HepG2 (cell line): ENCODE results near the gene ARHGAP31. TPM values are rescaled to one million over a fixed set of nuclear protein-coding genes. Genes with fewer than 3 reads are reported as not detected.

ENCODE experiments used
- ATAC-seq: fragments of 200-7000 bp; cut with Tn5 transposase; 3 replicates; pipeline ENCODE4 v1.9.1; 2020; ENCODE audit warnings: mild to moderate bottlenecking, moderate library complexity
- BruUV-seq: library from RNA; stranded (reverse); fragments of 400-500 nt; replicated peaks from 2 replicates; lab custom pipeline; 2021; lab: Mats Ljungman, UMichigan
- CTCF ChIA-PET: fragments of 300-600 bp; formaldehyde crosslinking; extraction: SDS; loops from one replicate; lab custom pipeline; 2021; ENCODE audit warnings: low total read pairs, inconsistent platforms, low intra/inter-chr PET ratio; lab: Yijun Ruan, JAX
- POLR2A ChIA-PET: fragments of 350-600 bp; sonication (Branson Sonifier 250); formaldehyde crosslinking; loops from one replicate; lab custom pipeline; 2020; ENCODE audit warnings: antibody characterized with exemption, inconsistent platforms; lab: Yijun Ruan, JAX
- DNase-seq: peaks from one replicate; pipeline ENCODE4 v3.0.0-alpha.2; 2015; ENCODE audit warnings: low spot score
- FAIRE-seq: peaks from 3 replicates; lab custom pipeline; 2011; peaks lifted over from hg19 to GRCh38; lab: Jason Lieb, UNC
- H2AFZ ChIP-seq: one replicate; pipeline ENCODE4 v1.6.1; 2011; ENCODE audit warnings: low read length, inconsistent platforms
- H3K27ac ChIP-seq: fragments of 300-600 bp; 3 replicates; pipeline ENCODE4 v1.8.0; 2011; ENCODE audit warnings: mixed run types, mild to moderate bottlenecking, mixed read lengths, low read length, inconsistent platforms; ENCODE audit not compliant: insufficient read depth; ENCODE audit errors: extremely low read length
- H3K27me3 ChIP-seq, 2 experiments: fragments of 200-600 bp in 1 of 2; 2 replicates in 1 of 2; 3 replicates in 1 of 2; pipeline versions ENCODE4 v1.6.0 to v1.8.0; 2011; ENCODE audit warnings: low read length in 2 of 2, mild to moderate bottlenecking in 2 of 2, moderate library complexity in 2 of 2, inconsistent platforms in 1 of 2; ENCODE audit not compliant: insufficient read depth in 2 of 2, control insufficient read depth in 1 of 2
- H3K36me3 ChIP-seq, 2 experiments: fragments of 200-600 bp in 1 of 2; replicated peaks in 1 of 2; 2 replicates in 1 of 2; 3 replicates in 1 of 2; pipeline versions ENCODE4 v1.5.1 to v1.8.0; 2011; ENCODE audit warnings: low read length in 2 of 2, inconsistent platforms in 1 of 2; ENCODE audit not compliant: insufficient read depth in 2 of 2, control insufficient read depth in 1 of 2
- H3K4me1 ChIP-seq: 2 replicates; pipeline ENCODE4 v1.5.1; 2012; ENCODE audit warnings: low read length, inconsistent platforms; ENCODE audit not compliant: insufficient read depth
- H3K4me2 ChIP-seq: 2 replicates; pipeline ENCODE4 v1.6.0; 2011; ENCODE audit warnings: low read depth, low read length, inconsistent platforms
- H3K4me3 ChIP-seq, 3 experiments: fragments of 200-600 bp in 1 of 3; sonication (generic), shearing (Covaris generic) in 1 of 3; replicated peaks in 1 of 3; 2 replicates each; pipeline ENCODE4 v1.5.1; 2011 to 2016; ENCODE audit warnings: low read length in 3 of 3, inconsistent platforms in 2 of 3, low read depth in 2 of 3, mild to moderate bottlenecking in 2 of 3, control low read depth in 1 of 3, mixed read lengths in 1 of 3; ENCODE audit not compliant: insufficient read depth in 1 of 3
- H3K79me2 ChIP-seq: one replicate; pipeline ENCODE4 v1.6.1; 2011; ENCODE audit warnings: low read length, inconsistent platforms; ENCODE audit not compliant: insufficient read depth
- H3K9ac ChIP-seq: 2 replicates; pipeline ENCODE4 v1.6.0; 2011; ENCODE audit warnings: mild to moderate bottlenecking, low read depth, low read length, inconsistent platforms; ENCODE audit not compliant: insufficient read depth
- H3K9me3 ChIP-seq: 2 replicates; pipeline ENCODE4 v1.5.1; 2012; ENCODE audit warnings: mild to moderate bottlenecking, low read length
- H4K20me1 ChIP-seq: 2 replicates; pipeline ENCODE4 v1.6.0; 2011; ENCODE audit warnings: inconsistent platforms, mild to moderate bottlenecking, low read length, moderate library complexity; ENCODE audit not compliant: insufficient read depth
- ARNT ChIP-seq: fragments of 450-650 bp; IDR thresholded peaks from 2 replicates; pipeline ENCODE4 v1.6.1; 2017
- ARNT2 ChIP-seq: sonication (generic); formaldehyde crosslinking; IDR thresholded peaks from 2 replicates; pipeline ENCODE4 v1.8.0; 2022; ENCODE audit warnings: mild to moderate bottlenecking, low read depth, missing genetic modification reagents, moderate library complexity
- ATRX ChIP-seq: sonication (generic); formaldehyde crosslinking; IDR thresholded peaks from 2 replicates; pipeline ENCODE4 v1.4.0; 2020; ENCODE audit warnings: missing genetic modification reagents, borderline replicate concordance
- GTF2F1 ChIP-seq: fragments of 150-350 bp; IDR thresholded peaks from 2 replicates; pipeline ENCODE4 v1.6.1; 2014; ENCODE audit warnings: low read length
- NFYC ChIP-seq: IDR thresholded peaks from 2 replicates; pipeline ENCODE4 v1.6.1; 2016; ENCODE audit warnings: missing genetic modification reagents, missing compliant biosample characterization
- RAD21 ChIP-seq: fragments of 450-650 bp; formaldehyde crosslinking; IDR thresholded peaks from 2 replicates; pipeline ENCODE4 v1.5.0; 2020; ENCODE audit warnings: mild to moderate bottlenecking
- ZBTB7A ChIP-seq: sonication (generic); formaldehyde crosslinking; IDR thresholded peaks from 2 replicates; pipeline ENCODE4 v1.8.0; 2022; ENCODE audit warnings: mild to moderate bottlenecking, missing genetic modification reagents
- ZNF205 ChIP-seq: IDR thresholded peaks from 2 replicates; pipeline ENCODE4 v1.6.1; 2018; ENCODE audit warnings: missing biosample characterization, missing genetic modification reagents
- ZNF24 ChIP-seq: fragments of 450-650 bp; IDR thresholded peaks from 2 replicates; pipeline ENCODE4 v1.6.1; 2017; ENCODE audit warnings: antibody characterized with exemption, mild to moderate bottlenecking
- ZNF441 ChIP-seq: sonication (generic); formaldehyde crosslinking; IDR thresholded peaks from 2 replicates; pipeline ENCODE4 v1.7.0; 2021; ENCODE audit warnings: missing genetic modification reagents, borderline replicate concordance
- ZNF496 ChIP-seq: sonication (generic); formaldehyde crosslinking; IDR thresholded peaks from 2 replicates; pipeline ENCODE4 v1.8.1; 2023; ENCODE audit warnings: mild to moderate bottlenecking, moderate library complexity, missing genetic modification reagents; ENCODE audit not compliant: insufficient replicate concordance
- ZNF572 ChIP-seq: sonication (generic); formaldehyde crosslinking; IDR thresholded peaks from 2 replicates; pipeline ENCODE4 v1.5.1; 2020; ENCODE audit warnings: mild to moderate bottlenecking, missing genetic modification reagents
- ZNF577 ChIP-seq: sonication (generic); formaldehyde crosslinking; IDR thresholded peaks from 2 replicates; pipeline ENCODE4 v1.4.0; 2020; ENCODE audit warnings: mild to moderate bottlenecking, low read depth, missing genetic modification reagents, borderline replicate concordance
- ZNF615 ChIP-seq: sonication (generic); formaldehyde crosslinking; IDR thresholded peaks from 2 replicates; pipeline ENCODE4 v1.5.0; 2020; ENCODE audit warnings: mild to moderate bottlenecking, missing genetic modification reagents, borderline replicate concordance
- ZSCAN21 ChIP-seq: sonication (generic); formaldehyde crosslinking; IDR thresholded peaks from 2 replicates; pipeline ENCODE4 v1.8.0; 2022; ENCODE audit warnings: mild to moderate bottlenecking, missing genetic modification reagents, moderate library complexity, borderline replicate concordance
- ZSCAN29 ChIP-seq: sonication (generic); formaldehyde crosslinking; conservative IDR thresholded peaks from 2 replicates; pipeline ENCODE4 v1.4.0; 2020; ENCODE audit warnings: mild to moderate bottlenecking, missing genetic modification reagents
- WGBS: methylation state at CpG from one replicate; pipeline ENCODE4 v1.1.6; 2017; ENCODE audit warnings: low lambda C conversion rate; 5-methylcytosine and 5-hydroxymethylcytosine counted together
- in situ Hi-C: cut with HindIII; loops from 2 replicates; pipeline ENCODE4 v1.10.0; 2017; ENCODE audit warnings: low pct_unique_long_range_greater_than_20kb; ENCODE audit not compliant: extremely low pct_ligation_motif_present
- intact Hi-C: fragments of 100-400 bp; cut with micrococcal nuclease; formaldehyde crosslinking; loops from one replicate; pipeline ENCODE4 v1.10.0; 2022; ENCODE audit not compliant: unreplicated experiment
- polyA plus RNA-seq, 8 experiments: library from polyadenylated mRNA; depleted of rRNA in 3 of 8; stranded (reverse) in 7 of 8; unstranded in 1 of 8; fragments of >200 nt; fragmentation: Illumina TruSeq in 4 of 8; extraction: Trizol in 4 of 8; gene quantifications; 2 replicates each; pipeline versions ENCODE4 v1.2.1 to v1.2.3, GENCODE V29; 2011 to 2016; ENCODE audit warnings: low read depth in 4 of 8, missing spikeins in 1 of 8, mixed read lengths in 1 of 8; ENCODE audit not compliant: insufficient read depth in 1 of 8
- total RNA-seq, 5 experiments: library from RNA; depleted of rRNA; stranded (reverse); fragments of >200 nt; fragmentation: Illumina TruSeq; extraction: Trizol; gene quantifications; 2 replicates each; pipeline ENCODE4 v1.2.3, GENCODE V29; 2016; ENCODE audit warnings: low read depth in 1 of 5
- TF ChIP-seq, protein P1 (sequence below): sonication (generic); formaldehyde crosslinking; IDR thresholded peaks from 2 replicates; pipeline ENCODE4 v1.8.1; 2023; ENCODE audit warnings: mild to moderate bottlenecking, missing genetic modification reagents
- TF ChIP-seq, protein P2 (sequence below): IDR thresholded peaks from 2 replicates; pipeline ENCODE4 v1.4.0; 2020; ENCODE audit warnings: mild to moderate bottlenecking, missing genetic modification reagents
- TF ChIP-seq, protein P3 (sequence below): sonication (generic); formaldehyde crosslinking; IDR thresholded peaks from 2 replicates; pipeline ENCODE4 v1.5.1; 2020; ENCODE audit warnings: missing genetic modification reagents, mild to moderate bottlenecking, borderline replicate concordance

Gene ARHGAP31
- total and polyA plus RNA-seq, 2 of the 13 experiments (the other 11 are each of a cell fraction or from before 2014, with no cell fraction given) = not detected

DNA sequence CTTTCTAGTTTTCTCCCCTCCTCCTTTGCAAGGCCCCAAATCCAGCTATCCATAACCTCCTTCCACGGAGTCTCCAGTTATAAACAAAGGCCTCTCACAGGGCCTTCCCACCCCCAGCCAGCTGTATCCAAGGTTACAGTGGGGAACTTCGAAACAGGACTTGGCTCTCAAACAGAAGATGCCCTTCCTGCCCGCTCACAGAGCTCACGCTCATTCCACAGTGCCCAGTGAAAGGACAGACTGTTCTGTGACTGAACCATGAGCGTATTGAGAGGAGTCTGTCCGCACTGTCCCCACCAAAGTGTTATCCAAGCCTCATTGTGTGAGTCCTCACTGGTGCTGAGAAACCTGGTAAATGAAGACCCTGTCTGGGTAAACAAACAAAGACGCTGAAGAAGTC is 35.4 kb downstream of the ARHGAP31 start:
- peaks cover 16% of the 10 kb centered on the region for H3K4me1 ChIP-seq
- no peaks in the 10 kb centered on the region for H3K9me3 ChIP-seq
- no peaks in the 10 kb centered on the region for H4K20me1 ChIP-seq
- H3K79me2 ChIP-seq = no peaks in the 10 kb centered on the region
- intact Hi-C loops (no loop called here), in situ Hi-C loops (no loop called here)
- CTCF ChIA-PET = no interaction called here
- FAIRE-seq (no peak), DNase-seq (no peak), ATAC-seq (no peak)
- H2AFZ ChIP-seq = no peak overlapping the region
- H3K4me2 ChIP-seq = no peak overlapping the region
- no peaks in the 10 kb centered on the region for H3K36me3 ChIP-seq
- POLR2A ChIA-PET = no interaction called here
- WGBS = 49% methylated on average over 7 of the region's 7 CpGs
- no peak overlapping the region for H3K4me3 ChIP-seq
- H3K9ac ChIP-seq = no peak overlapping the region
- H3K27me3 ChIP-seq = no peaks in the 10 kb centered on the region; a peak in 1 of 5 replicates
- no TSS peak for BruUV-seq
- H3K27ac ChIP-seq = no peak overlapping the region
- no peak for TF ChIP-seq GTF2F1
- TF ChIP-seq, protein P1, sequence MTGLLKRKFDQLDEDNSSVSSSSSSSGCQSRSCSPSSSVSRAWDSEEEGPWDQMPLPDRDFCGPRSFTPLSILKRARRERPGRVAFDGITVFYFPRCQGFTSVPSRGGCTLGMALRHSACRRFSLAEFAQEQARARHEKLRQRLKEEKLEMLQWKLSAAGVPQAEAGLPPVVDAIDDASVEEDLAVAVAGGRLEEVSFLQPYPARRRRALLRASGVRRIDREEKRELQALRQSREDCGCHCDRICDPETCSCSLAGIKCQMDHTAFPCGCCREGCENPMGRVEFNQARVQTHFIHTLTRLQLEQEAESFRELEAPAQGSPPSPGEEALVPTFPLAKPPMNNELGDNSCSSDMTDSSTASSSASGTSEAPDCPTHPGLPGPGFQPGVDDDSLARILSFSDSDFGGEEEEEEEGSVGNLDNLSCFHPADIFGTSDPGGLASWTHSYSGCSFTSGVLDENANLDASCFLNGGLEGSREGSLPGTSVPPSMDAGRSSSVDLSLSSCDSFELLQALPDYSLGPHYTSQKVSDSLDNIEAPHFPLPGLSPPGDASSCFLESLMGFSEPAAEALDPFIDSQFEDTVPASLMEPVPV (CRISPR knock-in tag) = no peak
- TF ChIP-seq ZNF577 (CRISPR knock-in tag) = no peak
- no peak for TF ChIP-seq ZNF24
- TF ChIP-seq ZSCAN29 (CRISPR knock-in tag) = no peak
- no peak for TF ChIP-seq ZNF496 (CRISPR knock-in tag)
- TF ChIP-seq, protein P2, sequence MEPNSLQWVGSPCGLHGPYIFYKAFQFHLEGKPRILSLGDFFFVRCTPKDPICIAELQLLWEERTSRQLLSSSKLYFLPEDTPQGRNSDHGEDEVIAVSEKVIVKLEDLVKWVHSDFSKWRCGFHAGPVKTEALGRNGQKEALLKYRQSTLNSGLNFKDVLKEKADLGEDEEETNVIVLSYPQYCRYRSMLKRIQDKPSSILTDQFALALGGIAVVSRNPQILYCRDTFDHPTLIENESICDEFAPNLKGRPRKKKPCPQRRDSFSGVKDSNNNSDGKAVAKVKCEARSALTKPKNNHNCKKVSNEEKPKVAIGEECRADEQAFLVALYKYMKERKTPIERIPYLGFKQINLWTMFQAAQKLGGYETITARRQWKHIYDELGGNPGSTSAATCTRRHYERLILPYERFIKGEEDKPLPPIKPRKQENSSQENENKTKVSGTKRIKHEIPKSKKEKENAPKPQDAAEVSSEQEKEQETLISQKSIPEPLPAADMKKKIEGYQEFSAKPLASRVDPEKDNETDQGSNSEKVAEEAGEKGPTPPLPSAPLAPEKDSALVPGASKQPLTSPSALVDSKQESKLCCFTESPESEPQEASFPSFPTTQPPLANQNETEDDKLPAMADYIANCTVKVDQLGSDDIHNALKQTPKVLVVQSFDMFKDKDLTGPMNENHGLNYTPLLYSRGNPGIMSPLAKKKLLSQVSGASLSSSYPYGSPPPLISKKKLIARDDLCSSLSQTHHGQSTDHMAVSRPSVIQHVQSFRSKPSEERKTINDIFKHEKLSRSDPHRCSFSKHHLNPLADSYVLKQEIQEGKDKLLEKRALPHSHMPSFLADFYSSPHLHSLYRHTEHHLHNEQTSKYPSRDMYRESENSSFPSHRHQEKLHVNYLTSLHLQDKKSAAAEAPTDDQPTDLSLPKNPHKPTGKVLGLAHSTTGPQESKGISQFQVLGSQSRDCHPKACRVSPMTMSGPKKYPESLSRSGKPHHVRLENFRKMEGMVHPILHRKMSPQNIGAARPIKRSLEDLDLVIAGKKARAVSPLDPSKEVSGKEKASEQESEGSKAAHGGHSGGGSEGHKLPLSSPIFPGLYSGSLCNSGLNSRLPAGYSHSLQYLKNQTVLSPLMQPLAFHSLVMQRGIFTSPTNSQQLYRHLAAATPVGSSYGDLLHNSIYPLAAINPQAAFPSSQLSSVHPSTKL (CRISPR knock-in tag) = no peak
- TF ChIP-seq ZBTB7A (CRISPR knock-in tag) = no peak
- no peak for TF ChIP-seq NFYC
- TF ChIP-seq ZNF572 = no peak
- no peak for TF ChIP-seq ZSCAN21
- no peak for TF ChIP-seq RAD21 (CRISPR knock-in tag)
- TF ChIP-seq ZNF441 (CRISPR knock-in tag) = no peak
- TF ChIP-seq, protein P3, sequence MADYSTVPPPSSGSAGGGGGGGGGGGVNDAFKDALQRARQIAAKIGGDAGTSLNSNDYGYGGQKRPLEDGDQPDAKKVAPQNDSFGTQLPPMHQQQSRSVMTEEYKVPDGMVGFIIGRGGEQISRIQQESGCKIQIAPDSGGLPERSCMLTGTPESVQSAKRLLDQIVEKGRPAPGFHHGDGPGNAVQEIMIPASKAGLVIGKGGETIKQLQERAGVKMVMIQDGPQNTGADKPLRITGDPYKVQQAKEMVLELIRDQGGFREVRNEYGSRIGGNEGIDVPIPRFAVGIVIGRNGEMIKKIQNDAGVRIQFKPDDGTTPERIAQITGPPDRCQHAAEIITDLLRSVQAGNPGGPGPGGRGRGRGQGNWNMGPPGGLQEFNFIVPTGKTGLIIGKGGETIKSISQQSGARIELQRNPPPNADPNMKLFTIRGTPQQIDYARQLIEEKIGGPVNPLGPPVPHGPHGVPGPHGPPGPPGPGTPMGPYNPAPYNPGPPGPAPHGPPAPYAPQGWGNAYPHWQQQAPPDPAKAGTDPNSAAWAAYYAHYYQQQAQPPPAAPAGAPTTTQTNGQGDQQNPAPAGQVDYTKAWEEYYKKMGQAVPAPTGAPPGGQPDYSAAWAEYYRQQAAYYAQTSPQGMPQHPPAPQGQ (CRISPR knock-in tag) = no peak
- TF ChIP-seq ARNT = no peak
- TF ChIP-seq ATRX = no peak
- no peak for TF ChIP-seq ARNT2 (CRISPR knock-in tag)
- TF ChIP-seq ZNF205 (CRISPR knock-in tag) = no peak
- no peak for TF ChIP-seq ZNF615 (CRISPR knock-in tag)
